PC-9 (cell line): ENCODE data around the gene AMOTL1. TPM values are rescaled to one million over a fixed set of nuclear protein-coding genes. Genes with fewer than 3 reads are reported as not detected.

ENCODE experiments used
- BruUV-seq: library from RNA; stranded (reverse); fragments of 400-500 nt; replicated peaks from 2 replicates; lab custom pipeline; 2021; lab: Mats Ljungman, UMichigan
- CTCF ChIA-PET: fragments of 300-600 bp; sonication (Branson Sonifier 250); formaldehyde crosslinking; loops from one replicate; lab custom pipeline; 2022; ENCODE audit warnings: antibody characterized with exemption; lab: Charles Lee
- POLR2A ChIA-PET: fragments of 300-600 bp; sonication (Branson Sonifier 250); formaldehyde crosslinking; loops from one replicate; lab custom pipeline; 2022; ENCODE audit warnings: antibody characterized with exemption; ENCODE audit not compliant: unreplicated experiment; lab: Charles Lee
- DNase-seq, 2 experiments: peaks; one replicate each; pipeline versions ENCODE4 v3.0.0 to v3.0.0-alpha.2; 2015 to 2022; ENCODE audit warnings: mixed read lengths in 1 of 2
- H2AFZ ChIP-seq: fragments of 200-600 bp; sonication (generic); 2 replicates; pipeline ENCODE4 v1.8.1; 2017; ENCODE audit warnings: antibody characterized with exemption
- H3F3A ChIP-seq: fragments of 200-600 bp; sonication (generic); 2 replicates; pipeline ENCODE4 v1.8.1; 2017; ENCODE audit warnings: antibody characterized with exemption, mild to moderate bottlenecking, low read depth; ENCODE audit not compliant: insufficient read depth
- H3K27ac ChIP-seq: fragments of 200-600 bp; sonication (generic); 2 replicates; pipeline ENCODE4 v1.6.1; 2016; ENCODE audit warnings: mixed run types
- H3K27me3 ChIP-seq: fragments of 200-600 bp; sonication (generic); 2 replicates; pipeline ENCODE4 v1.6.1; 2016; ENCODE audit warnings: low read depth, mixed run types; ENCODE audit not compliant: insufficient read depth
- H3K36me3 ChIP-seq: fragments of 200-600 bp; sonication (generic); 2 replicates; pipeline ENCODE4 v1.6.1; 2016; ENCODE audit warnings: low read depth, mixed run types
- H3K4me1 ChIP-seq: fragments of 200-600 bp; sonication (generic); replicated peaks from 2 replicates; pipeline ENCODE4 v1.6.1; 2016; ENCODE audit warnings: mixed run types; ENCODE audit not compliant: insufficient read depth
- H3K4me2 ChIP-seq: fragments of 200-600 bp; sonication (generic); 2 replicates; pipeline ENCODE4 v1.6.1; 2017; ENCODE audit warnings: mixed run types
- H3K4me3 ChIP-seq: fragments of 200-600 bp; sonication (generic); 2 replicates; pipeline ENCODE4 v1.6.1; 2016; ENCODE audit warnings: mixed run types
- H3K79me2 ChIP-seq: fragments of 200-600 bp; sonication (generic); 2 replicates; pipeline ENCODE4 v1.6.1; 2017; ENCODE audit warnings: low read depth, mixed run types
- H3K9me2 ChIP-seq: fragments of 200-600 bp; sonication (generic); 2 replicates; pipeline ENCODE4 v1.8.1; 2017; ENCODE audit warnings: mild to moderate bottlenecking; ENCODE audit not compliant: insufficient read depth
- H3K9me3 ChIP-seq: fragments of 200-600 bp; sonication (generic); 2 replicates; pipeline ENCODE4 v1.8.1; 2016; ENCODE audit warnings: low read depth; ENCODE audit not compliant: insufficient read depth
- H4K20me1 ChIP-seq: fragments of 200-600 bp; sonication (generic); 2 replicates; pipeline ENCODE4 v1.8.1; 2017; ENCODE audit not compliant: insufficient read depth
- CTCF ChIP-seq: fragments of 200-600 bp; sonication (generic); conservative IDR thresholded peaks from 2 replicates; pipeline ENCODE4 v1.6.1; 2017; ENCODE audit warnings: mixed run types, antibody characterized with exemption, mild to moderate bottlenecking, moderate library complexity
- EZH2 ChIP-seq: fragments of 200-600 bp; sonication (generic); IDR thresholded peaks from 2 replicates; pipeline ENCODE4 v1.8.0; 2017; ENCODE audit warnings: antibody characterized with exemption, low read depth
- intact Hi-C: fragments of 100-400 bp; cut with micrococcal nuclease; formaldehyde crosslinking; loops from one replicate; pipeline ENCODE4 v1.10.0; 2022; ENCODE audit not compliant: unreplicated experiment
- total RNA-seq: library from RNA; stranded (reverse); gene quantifications from 2 replicates; pipeline ENCODE4 v1.2.3, GENCODE V29; 2021

The AMOTL1 gene
- total RNA-seq, 1 experiment from 2014 or later, result 60.5 TPM

- H3K36me3 ChIP-seq, result peaks cover 62% of the 10 kb centered on the region
- DNase-seq, result no peak
- H3K9me3 ChIP-seq, result no peaks in the 10 kb centered on the region
- intact Hi-C loops, result no loop called here
- H3K4me1 ChIP-seq, result no peaks in the 10 kb centered on the region
- no peak overlapping the region for H3K4me2 ChIP-seq
- H3F3A ChIP-seq, result peaks cover 18% of the 10 kb centered on the region
- no peaks in the 10 kb centered on the region for H3K9me2 ChIP-seq
- no peak overlapping the region for H2AFZ ChIP-seq
- ChIA-PET CTCF (no interaction called here), POLR2A (no interaction called here)
- H3K27ac ChIP-seq, result no peak overlapping the region
- peaks cover 67% of the 10 kb centered on the region for H3K79me2 ChIP-seq
- H4K20me1 ChIP-seq, result no peaks in the 10 kb centered on the region
- BruUV-seq, result no TSS peak
- no peaks in the 10 kb centered on the region for H3K27me3 ChIP-seq
- TF ChIP-seq EZH2 (no peak), CTCF (no peak)
- H3K4me3 ChIP-seq, result no peak overlapping the region
Observed at GRCh38 chr11:94822080-94822479, 53.9 kb downstream of the AMOTL1 start.

GRCh38 chr11:94823102-94823732 lies 55.1 kb downstream of the AMOTL1 start:
- H2AFZ ChIP-seq, result no peak overlapping the region
- no peak overlapping the region for H3K27ac ChIP-seq
- H4K20me1 ChIP-seq, result no peaks in the 10 kb centered on the region
- no peak overlapping the region for H3K4me3 ChIP-seq
- peaks cover 20% of the 10 kb centered on the region; the same call in 1 of the 2 replicates for H3F3A ChIP-seq
- intact Hi-C loops, result no loop called here
- BruUV-seq, result no TSS peak
- H3K27me3 ChIP-seq, result no peaks in the 10 kb centered on the region
- no peaks in the 10 kb centered on the region for H3K9me3 ChIP-seq
- no peak for DNase-seq
- no peaks in the 10 kb centered on the region for H3K9me2 ChIP-seq
- no peaks in the 10 kb centered on the region for H3K4me1 ChIP-seq
- peaks cover 56% of the 10 kb centered on the region for H3K36me3 ChIP-seq
- POLR2A ChIA-PET, result no interaction called here
- CTCF ChIA-PET, result no interaction called here
- no peak overlapping the region for H3K4me2 ChIP-seq
- H3K79me2 ChIP-seq, result peaks cover 64% of the 10 kb centered on the region
- TF ChIP-seq CTCF, result no peak
- TF ChIP-seq EZH2, result no peak

- Histone ChIP-seq H3K4me1 (no peaks in the 10 kb centered on the region), H3K79me2 (peaks cover 50% of the 10 kb centered on the region), H3K36me3 (peaks cover 61% of the 10 kb centered on the region), H2AFZ (no peak overlapping the region), H3K9me3 (no peaks in the 10 kb centered on the region), H4K20me1 (no peaks in the 10 kb centered on the region), H3K27ac (no peak overlapping the region), H3K9me2 (no peaks in the 10 kb centered on the region), H3K4me2 (no peak overlapping the region), H3K4me3 (no peak overlapping the region), H3F3A (peaks cover 29% of the 10 kb centered on the region), H3K27me3 (no peaks in the 10 kb centered on the region)
- TF ChIP-seq CTCF, result no peak
- no peak for TF ChIP-seq EZH2
- CTCF ChIA-PET, result no interaction called here
- POLR2A ChIA-PET, result no interaction called here
- DNase-seq, result no peak
- no TSS peak for BruUV-seq
- intact Hi-C loops, result no loop called here
Observed at GRCh38 chr11:94825031-94825430, 56.9 kb downstream of the AMOTL1 start.
